A549 treated with GW870086 at 1 μM for 4 hours (cell line): ENCODE measurements around the gene WDR41. TPM values are rescaled to one million over a fixed set of nuclear protein-coding genes. Genes with fewer than 3 reads are reported as not detected.

ENCODE experiments used
- total RNA-seq: library from RNA; stranded (reverse); fragments of 200-300 nt; extraction: Qiagen RNA extraction; gene quantifications from 5 replicates; pipeline ENCODE4 v1.2.3, GENCODE V29; 2022; ENCODE audit warnings: low read depth

The WDR41 gene, protein sequence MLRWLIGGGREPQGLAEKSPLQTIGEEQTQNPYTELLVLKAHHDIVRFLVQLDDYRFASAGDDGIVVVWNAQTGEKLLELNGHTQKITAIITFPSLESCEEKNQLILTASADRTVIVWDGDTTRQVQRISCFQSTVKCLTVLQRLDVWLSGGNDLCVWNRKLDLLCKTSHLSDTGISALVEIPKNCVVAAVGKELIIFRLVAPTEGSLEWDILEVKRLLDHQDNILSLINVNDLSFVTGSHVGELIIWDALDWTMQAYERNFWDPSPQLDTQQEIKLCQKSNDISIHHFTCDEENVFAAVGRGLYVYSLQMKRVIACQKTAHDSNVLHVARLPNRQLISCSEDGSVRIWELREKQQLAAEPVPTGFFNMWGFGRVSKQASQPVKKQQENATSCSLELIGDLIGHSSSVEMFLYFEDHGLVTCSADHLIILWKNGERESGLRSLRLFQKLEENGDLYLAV
- total RNA-seq = 32.7 to 54.1 TPM (median 44.3 TPM) in 5 replicates

DNA sequence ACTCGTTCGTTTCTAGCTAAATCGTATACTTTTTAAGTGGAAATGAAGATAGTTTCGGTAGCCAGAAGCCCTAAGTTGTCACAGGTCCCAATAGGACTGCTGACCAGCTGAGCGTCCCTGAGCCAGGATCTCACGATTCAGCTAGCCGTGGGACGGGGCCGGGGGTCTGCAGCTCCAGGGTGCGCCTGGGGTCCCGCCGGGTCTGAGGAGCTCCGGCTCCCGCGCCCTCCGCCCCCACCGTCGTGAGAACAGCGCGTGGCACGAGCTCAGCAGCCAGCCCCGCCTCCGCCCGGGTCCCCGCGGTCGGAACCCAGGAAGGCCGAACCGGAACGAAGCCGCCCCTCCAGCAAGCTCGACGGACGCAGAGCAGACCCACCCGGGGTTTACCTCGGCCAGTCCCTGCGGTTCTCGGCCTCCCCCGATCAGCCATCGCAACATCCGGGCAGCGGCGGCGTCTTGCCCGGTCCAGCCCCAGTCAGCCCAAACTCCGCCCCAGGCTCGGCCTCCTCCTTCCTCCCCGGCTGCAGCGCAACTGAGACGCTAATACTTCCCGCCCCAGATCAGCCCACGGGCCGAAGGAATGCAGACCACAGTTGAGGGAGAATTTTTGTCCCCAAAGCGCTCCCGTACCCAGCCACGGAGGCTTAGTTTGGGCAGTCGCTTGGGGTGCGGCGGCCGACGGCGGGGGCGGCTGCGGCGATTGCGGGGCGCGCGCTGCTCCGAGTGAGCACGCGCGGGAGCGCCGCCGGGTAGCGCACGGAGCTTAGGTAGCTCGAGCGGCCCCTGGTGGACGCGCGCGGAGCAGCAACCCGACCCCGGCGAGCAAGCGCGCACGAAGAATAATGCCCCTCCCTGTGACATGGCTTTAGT is at the start of gene WDR41:
TSS of gene WDR41 (minus strand) at position 534 of the 870 bp plus-strand sequence. CDS start at position 438, 96 bp downstream.

Other genes with a start within 250 kb of the WDR41 start
- gene OTP, start 146.4 kb upstream of the WDR41 start, total RNA-seq = 0.06 to 0.13 TPM (median 0.09 TPM) in 4 of 5 replicates, not detected in the other